Stimulated activated CD4-positive, alpha-beta T cell treated with anti-CD3 and anti-CD28 coated beads, Interleukin-4, amount 100 ng/mL, for 24 hours (primary cell): ENCODE measurements around the gene LRRC9.
"Not testable (repeated sequence)": the region's sequence is repeated elsewhere in the genome, so short reads cannot be mapped to it uniquely, and the experiment has no call there.

Source experiments
- DNase-seq: peaks from one replicate; pipeline ENCODE4 v3.0.0-alpha.2; 2020

LRRC9 gene

DNA sequence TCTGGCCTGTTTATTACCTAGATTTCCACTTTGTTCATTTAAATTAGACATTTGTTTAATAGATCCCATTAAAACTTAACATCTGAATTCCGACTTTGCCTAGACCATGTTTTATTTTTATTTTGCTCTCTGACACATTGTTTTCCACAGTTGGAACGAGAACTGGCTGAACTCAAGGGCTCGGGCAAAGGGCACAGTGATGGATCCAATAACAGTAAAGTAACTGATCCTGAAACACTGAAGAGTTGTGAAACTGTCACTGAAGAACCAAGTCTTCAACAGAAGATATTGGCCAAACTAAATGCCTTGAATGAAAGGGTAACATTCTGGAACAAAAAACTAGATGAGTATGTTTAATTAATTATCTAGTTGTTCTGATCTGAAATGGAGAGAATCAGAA is 39.7 kb downstream of the LRRC9 start:
- no peak for DNase-seq

DNA sequence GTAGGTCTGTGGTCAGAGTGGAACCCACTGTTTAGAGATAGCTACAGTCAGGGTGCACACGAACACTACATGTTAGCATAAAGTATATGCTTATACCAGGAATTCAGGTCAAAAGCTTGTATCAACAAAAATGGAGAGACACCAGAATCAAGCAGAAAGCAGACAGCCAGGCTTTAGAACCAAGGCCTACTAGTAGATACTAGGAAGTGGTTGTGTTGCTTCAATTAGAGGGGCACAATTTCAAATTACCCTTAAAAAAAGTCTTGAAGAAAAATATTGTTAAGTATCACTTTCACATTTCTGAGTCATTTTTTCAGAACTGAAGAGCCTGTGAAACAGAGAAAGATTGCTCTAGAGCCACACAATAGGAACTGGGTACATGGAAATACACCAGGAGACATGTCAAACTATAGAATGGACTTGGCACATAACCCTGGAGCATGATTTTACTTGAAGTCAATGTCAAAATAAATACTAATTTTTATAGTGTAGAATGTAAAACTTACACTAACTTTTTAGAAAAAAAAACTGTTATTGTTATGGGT is 41.6 kb downstream of the LRRC9 start:
- no peak for DNase-seq

DNA sequence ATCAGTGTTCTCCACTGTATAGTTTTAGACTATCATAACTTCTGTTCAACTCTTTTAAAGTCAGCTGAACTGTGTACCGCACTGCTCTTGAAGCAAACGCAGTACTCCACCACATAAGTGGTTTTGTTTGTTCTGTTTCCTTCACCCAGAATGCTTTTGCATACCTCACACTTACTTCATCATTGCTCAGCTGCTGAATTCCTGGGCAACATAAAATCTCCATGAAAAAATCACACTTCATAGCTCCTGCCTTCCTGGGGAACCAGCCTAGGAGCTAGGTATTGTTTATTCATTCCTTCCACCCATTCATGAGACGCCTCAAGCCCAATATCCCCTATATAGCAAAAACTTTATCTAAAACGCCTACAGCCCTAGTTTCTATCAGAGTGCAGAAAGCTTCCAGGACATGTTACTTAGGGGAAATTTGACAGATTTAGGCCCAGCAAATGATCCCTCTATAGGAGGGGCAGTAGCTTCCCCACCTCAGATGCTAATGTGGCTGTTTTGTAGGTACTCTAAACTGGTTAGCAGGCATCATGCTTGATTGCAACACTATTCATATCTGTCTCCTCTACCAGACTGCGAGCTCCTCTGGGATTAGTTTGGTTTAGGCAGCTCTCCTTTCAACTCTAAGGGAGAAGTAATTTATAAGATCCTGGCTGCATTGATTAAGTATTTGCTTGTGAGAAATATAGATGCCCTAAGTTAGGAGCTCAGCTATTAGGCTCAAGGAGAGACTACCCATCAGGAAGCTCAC is 44.5 kb downstream of the LRRC9 start:
- DNase-seq = no peak

DNA sequence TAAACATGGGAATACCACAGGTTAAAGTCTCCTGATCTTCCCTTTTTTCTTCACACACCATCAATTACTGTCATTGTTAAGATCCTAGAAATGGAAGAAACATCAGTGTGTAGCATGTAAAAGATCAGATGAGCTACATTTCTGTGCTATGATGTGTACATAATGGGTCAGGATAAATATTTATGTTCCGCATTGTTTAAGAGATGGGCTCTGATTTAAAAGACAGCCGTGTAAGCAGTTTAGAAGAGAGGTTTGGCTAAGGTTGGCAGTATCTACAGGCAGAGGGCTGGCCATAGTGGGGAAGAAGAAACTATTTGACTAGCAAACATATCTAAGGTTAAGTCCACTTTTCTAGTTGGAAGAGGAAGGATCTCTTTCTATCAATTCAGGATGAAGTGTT is 49.4 kb downstream of the LRRC9 start:
- DNase-seq = no peak

DNA sequence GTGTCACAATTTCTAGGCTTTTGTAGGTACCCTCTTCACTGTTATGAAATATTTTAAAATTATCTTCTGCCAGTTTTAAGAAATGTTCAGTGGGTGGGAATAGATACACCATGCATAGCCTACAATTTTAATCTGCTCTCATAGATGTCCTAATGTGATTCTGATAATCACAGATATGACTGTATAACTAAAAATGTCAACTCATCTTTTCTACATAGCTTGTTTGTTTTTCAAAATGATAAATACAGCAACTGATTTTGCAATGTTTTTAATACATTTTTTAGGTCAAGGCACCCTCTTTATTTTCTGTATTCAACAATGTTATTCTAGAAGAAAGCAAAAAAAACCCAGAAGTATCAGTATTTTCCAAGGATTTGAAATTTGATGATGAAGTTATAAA is 61.6 kb downstream of the LRRC9 start:
- no peak for DNase-seq

DNA sequence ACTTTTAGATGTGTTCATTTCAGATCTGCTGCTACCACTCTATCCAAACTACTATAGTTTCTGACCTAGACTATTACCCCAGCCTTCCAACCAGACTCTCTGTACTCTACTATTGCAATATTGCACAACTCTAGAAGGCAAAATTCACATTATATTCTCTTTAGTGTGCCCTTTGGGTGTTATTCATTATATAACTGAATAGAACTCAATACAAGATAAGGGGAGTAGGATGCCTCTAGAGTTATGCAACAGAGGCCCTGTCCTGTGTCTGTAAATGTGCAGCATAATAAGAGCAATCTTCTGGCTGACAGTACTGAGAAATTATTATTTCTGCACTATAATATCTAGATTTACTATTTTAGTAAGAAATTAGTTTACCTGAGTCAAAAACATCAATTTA is 63.1 kb downstream of the LRRC9 start:
- no peak for DNase-seq

DNA sequence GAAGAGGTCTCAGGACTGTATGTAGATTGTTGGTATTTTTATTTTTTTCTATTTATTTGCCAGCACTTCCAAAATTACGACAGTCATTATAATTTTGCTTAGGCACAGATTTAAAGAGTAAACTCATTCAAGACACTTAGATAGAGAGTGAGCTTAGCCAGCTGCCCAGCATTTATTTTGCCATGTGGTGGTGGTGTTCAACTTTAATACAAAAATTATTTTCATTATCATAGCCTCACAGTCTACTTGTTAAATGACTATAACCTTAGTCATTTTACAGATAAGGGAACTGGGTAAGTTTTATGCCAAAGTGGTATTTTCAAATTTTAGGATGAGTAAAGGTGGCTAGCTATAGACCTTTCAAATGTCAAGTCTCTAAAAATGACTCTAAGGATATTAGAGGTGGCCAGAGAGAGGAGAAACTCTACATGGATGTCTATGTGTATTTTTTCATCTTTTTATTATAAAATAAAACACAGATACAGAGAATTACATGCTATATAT is 66.7 kb downstream of the LRRC9 start:
- DNase-seq = no peak

DNA sequence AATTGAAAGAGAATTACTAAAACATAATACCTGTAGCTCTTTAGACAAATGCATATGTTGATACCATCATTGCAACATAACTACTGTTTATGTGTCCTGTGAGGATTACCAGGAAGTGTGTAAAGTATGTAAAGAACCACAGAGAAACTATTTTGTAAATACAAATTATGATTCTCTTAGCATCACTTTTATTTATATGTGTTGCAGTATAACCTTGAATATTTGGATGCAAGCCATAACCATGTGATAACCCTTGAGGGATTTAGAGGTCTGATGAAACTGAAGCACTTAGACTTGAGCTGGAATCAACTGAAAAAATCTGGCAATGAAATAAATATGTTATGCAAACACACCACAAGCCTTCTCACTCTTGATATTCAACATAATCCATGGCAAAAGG is 77.5 kb downstream of the LRRC9 start:
- no peak for DNase-seq

DNA sequence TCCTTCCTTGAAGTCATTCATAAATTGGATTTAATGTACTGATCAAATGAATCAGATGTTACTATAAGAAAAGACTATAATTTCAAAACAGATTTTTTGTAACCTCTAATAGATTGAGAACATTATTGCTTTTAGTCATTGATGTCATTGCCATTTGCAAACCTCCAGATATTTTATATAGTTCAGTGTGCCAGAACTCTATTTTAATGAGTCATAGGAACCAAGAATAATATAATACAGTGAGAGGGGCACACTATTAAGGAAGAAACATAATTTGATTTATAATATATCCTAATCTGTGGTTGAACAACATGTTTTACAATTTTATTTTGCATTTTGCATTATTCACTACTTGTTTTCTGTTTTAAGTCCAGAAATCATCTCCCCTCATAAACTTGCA is 78.0 kb downstream of the LRRC9 start:
- DNase-seq = no peak

DNA sequence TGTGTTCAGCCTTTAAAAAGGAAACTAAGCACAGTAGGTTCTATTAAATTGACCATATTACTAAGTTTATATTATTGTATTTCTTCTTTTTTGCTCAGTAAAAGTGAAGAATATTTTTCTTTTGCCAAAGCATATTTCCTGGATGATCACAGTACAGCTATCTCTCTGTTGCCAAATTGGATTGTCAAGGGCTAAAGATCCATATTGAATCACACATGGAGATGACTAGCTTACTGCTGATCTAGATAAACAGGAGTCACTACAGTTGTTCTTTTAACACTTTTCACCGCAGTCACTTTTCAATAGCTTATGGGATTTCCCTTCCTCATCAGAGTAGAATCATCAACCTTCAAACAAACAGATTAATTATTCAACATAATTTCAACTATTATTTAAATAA is 78.6 kb downstream of the LRRC9 start:
- no peak for DNase-seq

DNA sequence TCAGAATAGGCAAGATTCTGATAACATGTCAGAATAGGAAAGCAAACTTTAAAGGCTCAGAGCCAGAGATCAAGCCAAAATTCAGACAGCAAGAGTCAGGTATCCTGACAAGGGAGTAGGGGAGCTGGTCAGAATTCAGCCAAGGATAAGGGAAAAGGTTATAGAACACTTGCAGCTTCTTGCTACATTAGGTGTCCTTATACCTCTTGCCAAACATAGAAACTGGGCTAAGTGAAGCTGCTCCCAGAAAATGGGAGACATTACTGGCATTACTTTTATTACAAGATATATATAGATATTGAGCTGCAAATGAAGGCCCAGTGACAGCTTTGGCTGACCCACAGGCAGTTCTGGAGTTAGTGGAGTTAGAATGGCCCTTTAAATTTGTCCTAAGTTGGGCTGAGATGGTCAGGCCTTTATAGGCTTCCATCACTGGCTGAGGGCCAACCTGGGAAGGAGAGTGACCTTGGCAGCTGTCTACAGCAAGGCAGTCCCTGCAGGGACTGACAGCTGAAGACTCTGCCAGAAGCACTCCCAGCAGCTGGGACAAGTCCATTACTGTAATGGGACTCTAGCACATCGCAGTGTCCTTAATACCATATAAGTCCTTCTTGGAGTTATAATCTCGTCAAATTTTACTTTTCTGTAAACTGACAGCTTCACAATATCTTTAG is 83.0 kb downstream of the LRRC9 start:
- no peak for DNase-seq

DNA sequence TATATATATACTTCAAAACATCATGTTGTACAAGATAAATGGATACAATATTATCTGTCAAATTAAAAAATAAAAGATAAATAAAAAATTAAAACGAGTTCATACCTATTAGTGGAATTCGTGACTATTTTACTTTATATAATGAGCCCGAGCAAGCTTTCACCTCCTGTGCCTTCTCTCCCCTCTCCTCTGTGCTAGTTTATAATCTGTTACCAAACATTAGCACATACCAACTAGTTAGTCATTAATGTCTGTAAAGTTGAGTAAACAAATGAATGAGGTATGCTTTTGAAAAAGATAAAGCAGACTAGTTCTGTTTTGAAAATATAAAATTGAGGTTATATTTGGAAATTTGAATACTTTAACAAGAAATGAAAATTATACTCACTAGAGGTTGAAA is 84.0 kb downstream of the LRRC9 start:
- no peak for DNase-seq

DNA sequence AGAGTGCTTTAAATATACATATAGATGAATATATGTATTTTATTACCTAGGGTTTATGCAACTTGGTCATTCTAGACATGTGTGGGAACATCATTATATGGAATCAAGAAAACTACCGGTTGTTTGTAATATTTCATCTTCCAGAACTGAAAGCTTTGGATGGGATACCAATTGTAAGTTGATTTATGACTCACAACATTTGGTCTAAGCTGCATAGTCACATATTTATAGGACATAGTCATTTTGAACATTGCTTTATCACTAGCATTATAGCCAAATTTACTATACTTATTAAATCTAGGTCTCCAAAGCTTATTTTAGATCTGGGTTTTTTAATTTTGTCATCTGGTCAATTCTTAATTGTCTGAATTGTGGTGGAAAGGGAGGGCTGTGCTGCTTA is 88.1 kb downstream of the LRRC9 start:
- DNase-seq = no peak

DNA sequence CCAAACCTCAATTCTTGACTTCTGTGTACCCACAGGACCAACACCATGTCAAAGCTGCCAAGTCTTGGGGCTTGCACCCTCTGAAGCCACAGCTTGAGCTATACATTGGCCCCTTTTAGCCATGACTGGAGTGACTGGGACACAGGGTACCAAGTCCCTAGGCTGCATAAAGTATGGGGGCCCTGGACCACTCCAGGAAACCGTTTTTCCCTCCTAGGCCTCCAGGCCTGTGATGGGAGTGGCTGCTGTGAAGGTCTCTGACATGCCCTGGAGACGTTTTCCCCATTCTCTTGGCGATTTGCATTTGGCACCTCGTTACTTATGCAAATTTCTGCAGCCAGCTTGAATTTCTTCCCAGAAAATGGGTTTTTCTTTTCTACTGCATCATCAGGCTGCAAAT is 90.3 kb downstream of the LRRC9 start:
- not testable (repeated sequence) for DNase-seq

DNA sequence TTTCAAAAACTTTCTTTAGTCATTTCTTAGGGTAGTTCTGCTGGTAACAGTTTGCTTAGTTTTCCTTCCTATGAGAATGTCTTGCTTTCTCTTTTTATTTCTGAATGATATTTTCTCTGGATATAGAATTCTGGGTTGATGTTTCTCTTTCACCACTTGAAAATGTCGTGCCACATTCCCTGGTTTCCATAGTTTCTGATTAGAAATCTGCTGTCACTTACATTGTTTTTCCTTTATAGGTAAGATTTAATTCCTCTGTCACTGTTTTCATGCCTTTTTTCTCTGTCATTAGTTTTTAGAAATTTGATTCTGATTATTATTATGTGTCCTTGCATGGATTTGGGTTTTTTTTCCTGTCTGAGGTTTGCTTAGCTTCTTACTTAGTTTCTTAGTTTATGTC is 94.5 kb downstream of the LRRC9 start:
- no peak for DNase-seq

DNA sequence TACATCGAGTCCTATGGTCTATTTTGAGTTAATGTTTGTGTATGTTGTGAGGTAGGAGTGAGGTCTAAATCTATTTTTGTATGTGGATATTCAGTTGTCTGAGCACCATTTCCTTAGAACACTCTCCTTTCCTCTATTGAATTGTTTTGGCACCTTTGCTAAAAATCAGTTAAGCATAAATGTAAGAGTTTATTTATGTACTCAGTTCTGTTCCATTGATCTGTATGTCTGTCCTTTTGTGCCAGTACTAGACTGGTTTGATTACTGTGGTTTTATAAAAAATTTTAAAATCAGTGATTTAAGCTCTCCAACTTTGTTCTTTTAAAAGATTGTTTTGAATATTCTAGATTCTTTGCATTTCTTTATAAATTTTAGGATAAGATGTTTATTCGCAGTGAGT is 101.7 kb downstream of the LRRC9 start:
- DNase-seq = no peak

DNA sequence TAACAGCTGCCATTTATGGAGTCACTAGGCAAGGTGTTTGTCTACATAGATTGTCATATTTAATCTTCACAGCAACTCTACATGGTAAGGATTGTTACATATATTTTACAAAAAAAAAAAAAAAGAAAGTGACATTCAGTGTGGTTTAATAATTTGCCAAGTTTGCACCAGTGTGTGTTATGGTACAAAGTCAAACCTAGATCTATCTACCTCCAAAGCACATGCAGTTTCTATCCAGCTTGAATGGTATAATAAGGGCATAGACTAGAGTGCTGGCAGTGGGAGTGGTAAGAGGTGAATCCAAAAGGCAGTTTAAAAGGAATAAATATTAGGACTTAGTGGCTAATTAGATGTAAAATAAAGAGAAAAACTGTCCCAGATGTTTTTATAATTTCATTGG is 105.6 kb downstream of the LRRC9 start:
- DNase-seq = no peak

DNA sequence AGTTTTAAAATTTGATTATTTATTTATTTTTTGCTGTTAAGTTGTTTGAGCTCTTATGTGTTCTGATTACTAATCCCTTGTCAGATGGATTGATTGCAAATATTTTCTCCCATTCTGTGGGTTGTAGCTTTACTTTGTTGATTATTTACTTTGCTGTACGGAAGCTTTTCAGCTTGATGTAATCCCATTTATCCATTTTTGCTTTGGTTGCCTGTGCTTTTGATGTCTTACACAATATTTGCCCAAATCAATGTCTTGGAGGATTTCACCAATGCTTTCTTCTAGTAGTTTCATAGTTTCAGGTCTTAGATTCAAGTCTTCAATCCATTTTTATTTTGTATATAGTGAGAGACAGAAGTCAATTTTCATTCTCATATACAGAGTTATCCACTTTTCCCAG is 115.2 kb downstream of the LRRC9 start:
- no peak for DNase-seq

DNA sequence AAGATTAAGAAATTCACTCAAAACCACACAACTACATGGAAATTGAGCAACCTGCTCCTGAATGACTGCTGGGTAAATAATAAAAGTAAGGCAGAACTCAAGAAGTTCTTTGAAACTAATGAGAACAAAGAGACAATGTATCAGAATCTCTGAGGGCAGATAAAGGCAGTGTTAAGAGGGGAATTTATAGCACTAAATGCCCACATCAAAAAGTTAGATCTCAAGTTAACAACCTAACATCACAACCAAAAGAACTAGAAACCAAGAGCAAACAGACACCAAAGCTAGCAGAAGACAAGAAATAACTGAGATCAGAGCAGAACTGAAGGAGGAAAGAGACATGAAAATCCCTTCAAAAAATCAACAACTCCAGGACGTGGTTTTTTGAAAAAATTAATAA is 128.0 kb downstream of the LRRC9 start:
- DNase-seq = not testable (repeated sequence)

DNA sequence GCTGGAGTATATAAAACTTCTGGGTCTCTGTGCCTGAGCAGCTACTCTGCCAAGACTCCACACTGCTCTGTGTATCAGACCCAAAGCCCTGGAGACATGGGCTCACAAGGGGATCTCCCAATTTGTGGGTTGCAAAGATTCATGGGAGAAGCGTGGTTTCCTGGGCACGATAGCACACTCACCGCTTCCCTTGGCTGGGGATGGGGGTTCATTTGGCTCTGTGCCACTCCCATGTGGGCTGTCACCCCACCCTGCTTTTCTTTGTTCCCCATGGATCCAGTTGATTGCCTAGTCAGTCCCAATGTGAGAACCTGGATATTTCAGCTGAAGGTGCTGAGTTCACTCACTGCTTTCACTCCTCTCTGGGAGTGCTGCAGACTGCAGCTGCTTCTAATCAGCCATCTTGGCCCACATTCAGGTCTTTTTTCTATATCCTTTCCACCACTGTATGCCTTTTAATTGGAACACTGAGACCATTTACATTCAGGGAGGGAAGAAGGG is 131.8 kb downstream of the LRRC9 start:
- no peak for DNase-seq

DNA sequence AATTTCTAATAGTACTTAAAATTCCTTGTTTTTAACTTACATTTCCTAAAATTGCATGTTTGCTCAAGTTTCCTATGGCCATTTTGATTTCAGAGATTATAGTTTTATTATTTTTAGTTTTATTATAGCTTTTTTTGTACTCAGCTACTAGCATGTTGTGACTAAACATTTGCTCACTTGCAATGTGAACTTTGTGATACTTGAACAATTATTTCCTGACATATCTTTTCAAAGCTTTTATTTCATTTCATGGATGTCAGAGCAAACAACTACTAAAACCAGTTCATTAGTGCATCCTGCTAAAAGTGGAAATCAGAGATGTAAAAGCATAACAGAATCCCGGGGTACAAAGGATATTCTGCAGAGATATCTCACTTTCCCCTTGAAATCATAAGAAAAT is 138.1 kb downstream of the LRRC9 start:
- DNase-seq = no peak

DNA sequence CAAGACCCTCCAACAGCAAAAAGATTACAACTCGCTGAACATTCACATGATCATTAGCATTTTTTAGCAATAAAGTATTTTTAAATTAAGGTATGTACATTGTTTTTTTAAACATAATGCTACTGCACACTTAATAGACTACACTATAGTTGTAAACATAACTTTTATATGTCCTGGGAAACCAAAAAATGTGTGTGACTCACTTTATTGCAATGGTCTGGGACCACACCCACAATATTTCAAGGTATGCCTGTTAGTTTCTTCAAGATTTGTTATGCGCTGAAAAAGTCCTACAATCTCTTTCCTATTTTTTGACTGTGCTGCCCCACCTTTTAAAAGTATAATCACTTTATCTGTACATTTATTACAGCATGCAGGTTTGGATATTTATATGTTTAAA is 141.4 kb downstream of the LRRC9 start:
- no peak for DNase-seq

DNA sequence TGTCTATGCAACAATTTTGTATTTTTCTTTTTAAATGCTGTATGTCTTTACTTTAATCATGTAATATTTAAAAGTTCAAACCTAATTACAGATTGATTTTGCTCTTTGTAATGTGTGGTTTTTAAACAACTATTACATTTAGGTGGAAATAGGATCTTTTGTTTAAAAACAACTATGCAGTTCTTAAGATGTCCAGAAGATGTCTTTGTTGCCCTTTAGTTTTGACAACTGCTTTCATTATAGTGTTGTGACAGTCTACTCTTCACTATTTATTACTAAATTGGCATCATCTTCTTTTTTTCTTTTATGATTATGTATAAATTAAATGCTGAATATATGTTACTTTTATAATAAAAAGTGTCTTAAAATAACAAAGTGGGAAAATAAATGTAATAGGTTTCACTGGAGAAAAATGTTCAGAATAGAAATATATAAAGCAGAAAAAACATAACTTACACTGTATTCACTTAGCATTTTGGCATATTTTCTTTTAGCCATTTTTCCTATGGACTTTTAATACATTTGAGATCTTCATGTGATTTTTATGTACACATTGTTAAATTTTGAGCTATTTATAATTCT is 144.6 kb downstream of the LRRC9 start:
- DNase-seq = no peak

DNA sequence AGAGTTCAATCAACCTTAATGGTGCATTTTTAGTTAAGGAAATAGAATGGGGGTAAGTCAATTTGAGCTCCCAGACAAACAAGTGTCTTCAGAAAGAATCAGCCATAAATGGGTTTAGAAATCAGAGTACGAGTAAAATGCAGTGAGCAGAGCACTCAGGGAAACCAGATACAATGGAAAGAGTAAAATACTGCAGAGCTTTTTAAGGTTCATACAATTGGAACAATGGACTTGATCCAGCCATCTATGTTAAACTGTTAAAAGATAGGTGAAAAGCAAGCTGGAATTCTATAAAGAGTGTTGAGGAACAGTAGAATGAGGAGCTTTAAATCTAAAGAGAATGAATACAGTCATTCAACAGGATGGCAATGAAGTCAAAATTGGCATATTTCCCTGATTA is 147.9 kb downstream of the LRRC9 start:
- no peak for DNase-seq
